HG02981 (cell line): ENCODE data around the gene PKNOX1.
"Not testable (repeated sequence)": the region's sequence is repeated elsewhere in the genome, so short reads cannot be mapped to it uniquely, and the experiment has no call there.

ENCODE experiments used
- ATAC-seq: cut with Tn5 transposase; IDR thresholded peaks from one replicate; pipeline ENCODE4 v1.9.1; 2021; ENCODE audit warnings: mild to moderate bottlenecking, moderate library complexity; ENCODE audit not compliant: unreplicated experiment

Gene PKNOX1

GRCh38 chr21:42973991-42974831 lies at the start of gene PKNOX1:
Gene PKNOX1 (plus strand): TSS chr21:42974562. CDS start chr21:43004382, 29,820 bp downstream.
- ATAC-seq, result peak; percentile 82

GRCh38 chr21:42925114-42925926 lies 49.0 kb upstream of the PKNOX1 start, which contains the start of gene ERVH48-1:
Gene ERVH48-1 (minus strand): TSS chr21:42925630. CDS start chr21:42919006, 6,624 bp downstream.
- no peak for ATAC-seq

GRCh38 chr21:42927474-42928200 lies 46.7 kb upstream of the PKNOX1 start:
- ATAC-seq, result not testable (repeated sequence)

- no peak for ATAC-seq
Observed at GRCh38 chr21:42929969-42930368, 44.4 kb upstream of the PKNOX1 start.

GRCh38 chr21:42931560-42932235 lies 42.7 kb upstream of the PKNOX1 start:
- no peak for ATAC-seq

GRCh38 chr21:42932378-42933136 lies 41.8 kb upstream of the PKNOX1 start:
- not testable (repeated sequence) for ATAC-seq

- ATAC-seq, result not testable (repeated sequence)
Observed at GRCh38 chr21:42933137-42933970, 41.0 kb upstream of the PKNOX1 start.

GRCh38 chr21:42933973-42934372 lies 40.4 kb upstream of the PKNOX1 start:
- not testable (repeated sequence) for ATAC-seq

GRCh38 chr21:42936360-42936759 lies 38.0 kb upstream of the PKNOX1 start:
- not testable (repeated sequence) for ATAC-seq

- not testable (repeated sequence) for ATAC-seq
Observed at GRCh38 chr21:42937034-42937940, 37.1 kb upstream of the PKNOX1 start.

- ATAC-seq, result no peak
Observed at GRCh38 chr21:42937960-42938605, 36.3 kb upstream of the PKNOX1 start.

- ATAC-seq, result not testable (repeated sequence)
Observed at GRCh38 chr21:42938606-42938995, 35.8 kb upstream of the PKNOX1 start.

GRCh38 chr21:42939582-42940413 lies 34.6 kb upstream of the PKNOX1 start:
- ATAC-seq, result no peak

- ATAC-seq, result no peak
Observed at GRCh38 chr21:42941696-42942085, 32.7 kb upstream of the PKNOX1 start.

- ATAC-seq, result no peak
Observed at GRCh38 chr21:42942244-42942643, 32.1 kb upstream of the PKNOX1 start.

- ATAC-seq, result not testable (repeated sequence)
Observed at GRCh38 chr21:42949094-42949755, 25.1 kb upstream of the PKNOX1 start.
